Large intestine (tissue), 3 donors: Measurements from ENCODE around the gene GIPR. TPM values are rescaled to one million over a fixed set of nuclear protein-coding genes. Genes with fewer than 3 reads are reported as not detected.
"Not testable (repeated sequence)": the region's sequence is repeated elsewhere in the genome, so short reads cannot be mapped to it uniquely, and the experiment has no call there.

Experiments used
- DNase-seq, 2 donors: peaks; one replicate each; pipeline versions ENCODE4 v3.0.0 to v3.0.0-alpha.2; 2013
- H3K27ac ChIP-seq: one replicate; pipeline ENCODE4 v1.5.1; 2013; ENCODE audit warnings: low read length
- H3K27me3 ChIP-seq: 2 replicates; pipeline ENCODE4 v1.6.1; 2013; ENCODE audit warnings: low read length; ENCODE audit not compliant: control insufficient read depth, insufficient read depth
- H3K36me3 ChIP-seq: 2 replicates; pipeline ENCODE4 v1.6.1; 2013; ENCODE audit warnings: low read length; ENCODE audit not compliant: control insufficient read depth, insufficient read depth
- H3K4me1 ChIP-seq: one replicate; pipeline ENCODE4 v1.6.1; 2013; ENCODE audit warnings: low read length; ENCODE audit not compliant: control insufficient read depth, insufficient read depth
- H3K4me3 ChIP-seq: one replicate; pipeline ENCODE4 v1.5.1; 2013; ENCODE audit warnings: low read length
- H3K9me3 ChIP-seq: one replicate; pipeline ENCODE4 v1.6.1; 2013; ENCODE audit warnings: mild to moderate bottlenecking, low read depth, low read length, moderate library complexity; ENCODE audit not compliant: control insufficient read depth
- WGBS: methylation state at CpG from one replicate; pipeline ENCODE4 v1.1.5; 2013; ENCODE audit warnings: low lambda C conversion rate; ENCODE audit not compliant: insufficient coverage; 5-methylcytosine and 5-hydroxymethylcytosine counted together
- polyA plus RNA-seq: library from polyadenylated mRNA; unstranded; fragments of 120-200 nt; gene quantifications from one replicate; pipeline ENCODE4 v1.2.1, GENCODE V29; 2013

Gene GIPR
- polyA plus RNA-seq, 1 donor, result 8.1 TPM

DNA sequence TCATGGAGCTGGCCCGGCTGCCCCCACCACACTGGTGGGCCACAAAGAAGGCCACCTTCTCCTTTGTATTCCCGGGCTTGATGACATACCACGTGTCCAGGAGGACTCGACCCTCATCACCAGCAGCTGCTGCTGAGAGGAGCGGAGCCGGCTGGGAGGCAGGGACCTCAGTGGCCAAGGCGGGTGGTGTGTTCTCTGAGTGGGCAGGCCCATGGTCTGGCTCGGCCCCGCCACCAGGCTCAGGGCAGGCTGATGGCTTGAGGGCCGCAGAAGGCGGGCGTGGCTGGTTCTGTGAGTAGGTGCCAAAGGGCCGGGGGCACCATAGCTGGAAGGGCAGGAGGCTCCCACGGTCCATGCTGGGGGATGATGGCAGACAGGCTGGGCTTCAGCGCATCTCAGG is 45.1 kb downstream of the GIPR start:
- Histone ChIP-seq H3K4me3 (no peak overlapping the region), H3K4me1 (peaks cover 10% of the 10 kb centered on the region), H3K9me3 (peaks cover 9% of the 10 kb centered on the region), H3K36me3 (peaks cover 25% of the 10 kb centered on the region), H3K27ac (no peak overlapping the region), H3K27me3 (no peaks in the 10 kb centered on the region)
- WGBS, result no CpG with 5 or more reads among the region's 15 CpGs
- DNase-seq, result no peak

- no CpG with 5 or more reads among the region's 3 CpGs for WGBS
- peaks cover 28% of the 10 kb centered on the region for H3K36me3 ChIP-seq
- no peaks in the 10 kb centered on the region for H3K27me3 ChIP-seq
- H3K27ac ChIP-seq, result no peak overlapping the region
- H3K9me3 ChIP-seq, result peaks cover 9% of the 10 kb centered on the region
- no peak for DNase-seq
- H3K4me1 ChIP-seq, result peaks cover 14% of the 10 kb centered on the region
- no peak overlapping the region for H3K4me3 ChIP-seq
These were observed 47.1 kb downstream of the GIPR start for GRCh38 chr19:45715139-45715538.

DNA sequence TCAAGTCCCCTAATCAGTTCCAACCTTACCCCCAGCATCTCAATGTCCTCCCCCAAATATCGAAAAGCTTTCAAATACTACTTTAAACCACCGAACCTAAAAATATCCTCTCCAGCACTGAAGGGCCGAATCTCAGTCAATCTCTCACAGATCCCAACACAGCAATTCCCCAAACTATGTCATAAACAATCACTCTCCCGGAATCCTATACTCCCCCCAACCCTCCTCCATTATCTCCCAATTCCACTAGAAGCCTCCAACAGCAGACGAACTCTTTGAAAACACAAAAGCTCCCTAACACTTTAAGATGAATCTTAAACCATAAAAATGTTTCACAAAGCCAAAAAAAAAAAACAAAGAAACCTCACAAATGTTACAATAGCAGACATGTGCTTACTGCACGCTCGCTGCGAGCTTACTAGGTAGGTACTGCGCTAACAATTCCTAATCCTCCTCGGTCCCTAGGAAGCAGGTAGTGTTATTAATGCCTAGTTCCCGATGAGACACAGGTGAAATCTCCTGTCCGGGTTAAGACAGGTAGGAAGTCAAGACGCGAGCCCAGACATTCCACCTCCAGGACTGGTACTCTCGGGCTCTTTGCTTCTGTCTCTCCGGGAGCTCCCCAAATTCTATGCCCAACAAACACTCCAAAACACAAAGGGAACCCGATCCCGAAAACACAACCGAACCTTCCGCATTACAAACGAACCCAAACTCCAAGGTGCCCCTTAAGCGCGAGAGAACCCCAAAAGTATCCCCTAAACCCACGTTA is 48.5 kb downstream of the GIPR start:
- Histone ChIP-seq H3K36me3 (peaks cover 23% of the 10 kb centered on the region), H3K4me1 (peaks cover 17% of the 10 kb centered on the region), H3K9me3 (peaks cover 8% of the 10 kb centered on the region), H3K4me3 (peak overlapping the region; percentile 78), H3K27ac (peak overlapping the region; percentile 89), H3K27me3 (no peaks in the 10 kb centered on the region)
- peak in 1 of 2 donors; percentile 71 for DNase-seq
- 10% methylated on average over 2 of the region's 24 CpGs for WGBS

DNA sequence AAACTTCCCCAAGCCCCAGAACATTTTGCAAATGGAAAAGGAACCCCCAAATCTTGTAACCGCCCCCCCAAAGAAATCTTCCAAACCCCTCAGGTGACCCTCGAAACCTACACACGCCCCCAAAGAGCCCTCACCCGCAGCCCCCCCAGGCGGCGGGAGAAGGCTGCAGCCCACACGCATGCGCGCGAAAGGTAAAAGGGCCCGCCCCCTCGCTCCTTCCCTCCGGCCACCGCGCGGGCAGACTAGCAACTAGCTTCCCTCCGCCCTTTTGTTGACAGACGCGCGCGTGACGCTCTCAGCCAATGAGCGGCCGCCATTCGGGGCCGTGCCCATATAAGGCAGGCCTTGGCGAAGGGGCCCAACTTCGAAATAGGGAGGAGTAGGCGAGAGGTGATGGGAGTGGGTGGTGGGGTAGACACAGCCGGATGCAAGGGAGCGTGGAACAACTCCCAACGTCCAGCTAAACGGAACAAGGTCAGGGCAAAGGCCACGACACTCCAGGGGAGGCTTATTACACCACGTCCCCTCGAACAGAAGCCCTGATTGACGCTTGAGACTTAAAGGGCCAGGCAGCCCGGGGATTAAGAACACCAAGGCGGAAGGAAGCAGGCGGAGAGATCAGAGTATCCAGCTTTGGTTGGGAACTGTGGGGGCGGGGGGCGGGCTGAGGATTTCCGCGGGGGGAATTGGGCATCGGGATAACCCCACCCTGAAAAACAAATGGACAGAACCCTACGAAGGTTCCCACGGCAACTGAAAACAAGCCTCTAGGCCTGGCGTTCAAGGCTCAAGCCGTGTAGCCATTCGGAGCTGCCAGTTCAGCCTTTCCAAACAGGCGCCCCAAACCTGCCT is 49.3 kb downstream of the GIPR start:
- peaks cover 2% of the 10 kb centered on the region for H3K9me3 ChIP-seq
- no peaks in the 10 kb centered on the region for H3K27me3 ChIP-seq
- H3K4me1 ChIP-seq, result peaks cover 17% of the 10 kb centered on the region
- WGBS, result no CpG with 5 or more reads among the region's 51 CpGs
- H3K4me3 ChIP-seq, result peak overlapping the region; percentile 78
- peak overlapping the region; percentile 92 for H3K27ac ChIP-seq
- H3K36me3 ChIP-seq, result peaks cover 19% of the 10 kb centered on the region
- peak; percentile 99 to 100 for DNase-seq

DNA sequence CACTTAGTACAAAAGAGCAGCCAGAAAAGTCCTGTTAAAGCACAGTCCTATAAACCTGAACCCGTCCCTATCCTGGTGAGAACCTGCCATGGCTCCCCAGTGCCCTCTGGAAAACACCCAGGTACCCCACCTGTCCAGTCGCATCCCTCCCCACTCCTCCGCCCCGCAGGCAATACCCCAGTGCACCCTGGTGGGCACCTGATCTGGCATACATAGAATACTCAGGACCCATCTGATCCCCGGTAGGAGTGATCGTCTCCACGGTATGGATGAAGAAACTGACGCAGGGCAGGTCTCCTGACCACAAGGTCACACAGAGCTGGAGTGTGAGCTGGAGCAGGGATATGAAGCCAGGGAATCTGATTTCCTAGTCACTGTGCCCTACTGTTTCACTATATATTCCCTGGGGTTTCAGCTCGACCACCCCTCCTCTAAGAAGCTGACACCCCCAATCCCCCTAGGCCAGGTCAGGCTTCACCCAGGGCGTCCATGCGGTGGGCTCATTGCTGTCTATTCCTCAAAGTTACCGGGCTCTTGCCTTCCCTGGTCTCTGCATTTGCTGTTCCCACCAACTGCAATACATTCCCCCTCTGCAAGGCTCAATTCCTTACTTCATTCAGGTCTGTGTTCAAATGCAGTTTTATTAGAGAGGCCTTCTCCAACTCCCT is 50.1 kb downstream of the GIPR start:
- peaks cover 16% of the 10 kb centered on the region for H3K36me3 ChIP-seq
- peak overlapping the region; percentile 78 for H3K4me3 ChIP-seq
- no CpG with 5 or more reads among the region's 12 CpGs for WGBS
- H3K4me1 ChIP-seq, result peaks cover 17% of the 10 kb centered on the region
- H3K9me3 ChIP-seq, result no peaks in the 10 kb centered on the region
- no peaks in the 10 kb centered on the region for H3K27me3 ChIP-seq
- H3K27ac ChIP-seq, result peak overlapping the region; percentile 92
- peak in 1 of 2 donors; percentile 53 for DNase-seq

- not testable (repeated sequence) for H3K27me3 ChIP-seq, H3K4me3 ChIP-seq, H3K9me3 ChIP-seq, DNase-seq
- Histone ChIP-seq H3K4me1 (peaks cover 17% of the 10 kb centered on the region), H3K27ac (peak overlapping the region; percentile 66), H3K36me3 (peaks cover 16% of the 10 kb centered on the region)
- WGBS, result 100% methylated on average over 2 of the region's 11 CpGs
These were observed 52.0 kb downstream of the GIPR start for GRCh38 chr19:45720065-45720464.

- 100% methylated on average over 3 of the region's 18 CpGs for WGBS
- not testable (repeated sequence) for DNase-seq, H3K9me3 ChIP-seq, H3K4me1 ChIP-seq, H3K36me3 ChIP-seq, H3K27ac ChIP-seq, H3K27me3 ChIP-seq, H3K4me3 ChIP-seq
These were observed 60.7 kb downstream of the GIPR start for GRCh38 chr19:45728683-45729082.

- Histone ChIP-seq H3K27ac (peak overlapping the region; percentile 14), H3K27me3 (no peaks in the 10 kb centered on the region), H3K36me3 (peaks cover 4% of the 10 kb centered on the region), H3K4me3 (peak overlapping the region; percentile 83), H3K9me3 (peaks cover 5% of the 10 kb centered on the region), H3K4me1 (no peaks in the 10 kb centered on the region)
- DNase-seq, result peak in 1 of 2 donors; percentile 48
- WGBS, result no CpG with 5 or more reads among the region's 10 CpGs
These were observed 61.8 kb downstream of the GIPR start for GRCh38 chr19:45729800-45730290.

DNA sequence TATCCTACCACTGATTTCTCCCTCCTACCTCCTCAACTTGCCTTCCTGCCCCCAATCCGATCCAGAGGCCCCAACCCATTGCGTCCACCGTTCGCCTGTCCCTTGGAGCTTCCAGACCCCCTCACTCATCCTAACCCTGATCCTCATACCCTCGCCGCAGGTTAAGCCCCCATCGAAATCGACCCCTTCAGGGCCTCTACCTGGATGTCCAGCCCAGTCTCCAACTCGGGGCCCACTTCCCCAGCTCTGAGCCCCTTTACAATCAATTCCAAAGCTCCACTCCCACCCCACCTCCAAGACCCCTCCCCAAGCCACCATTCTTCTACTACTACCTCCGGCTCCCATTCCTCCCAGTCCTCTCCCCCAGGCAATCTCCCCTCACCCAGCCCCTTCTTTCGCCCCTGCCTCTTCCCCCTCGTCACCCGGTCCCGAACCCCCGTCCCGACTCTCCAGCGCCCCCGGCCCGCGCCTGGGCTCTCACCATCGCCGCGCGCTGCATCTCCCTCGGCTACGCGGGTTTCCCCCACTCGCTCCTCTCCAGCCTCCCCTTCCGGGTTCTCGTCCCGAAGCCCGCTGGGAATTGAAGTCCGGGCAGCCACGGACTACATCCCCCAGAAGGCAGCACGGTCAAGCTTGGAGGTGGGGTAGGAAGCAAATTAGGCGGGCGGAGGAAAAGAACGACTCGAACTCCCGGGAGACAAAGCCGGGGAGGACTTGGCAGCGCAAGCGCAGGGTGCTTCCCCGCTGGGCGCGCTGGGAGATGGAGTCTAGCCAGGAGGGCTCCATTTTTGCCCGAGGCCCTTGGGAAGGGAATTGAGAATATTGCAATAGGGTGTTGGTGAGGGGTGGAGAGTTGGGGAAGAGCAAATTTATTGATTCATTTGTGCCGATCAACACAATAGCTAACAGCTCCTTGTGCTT is 62.6 kb downstream of the GIPR start, which contains the start of gene FBXO46:
TSS of gene FBXO46 (minus strand) at position 529 of the 921 bp plus-strand sequence. CDS start 17,401 bp downstream, outside the sequence.
- Histone ChIP-seq H3K4me3 (peak within 1 kb of the TSS; percentile 83), H3K27ac (peak within 1 kb of the TSS; percentile 14), H3K36me3 (peaks cover 4% of the 10 kb centered on the region), H3K27me3 (no peaks in the 10 kb centered on the region), H3K9me3 (peaks cover 5% of the 10 kb centered on the region), H3K4me1 (no peaks in the 10 kb centered on the region)
- DNase-seq, result peak; percentile 98 to 99
- WGBS, result 0% methylated on average over 6 of the region's 48 CpGs
